GM12891 (cell line): ENCODE results near the gene FOXK1.

Experiments
- POLR2A ChIP-seq: IDR thresholded peaks from 2 replicates; pipeline ENCODE4 v1.6.1; 2011; ENCODE audit warnings: low read depth, low read length, control low read depth
- POLR2AphosphoS5 ChIP-seq: IDR thresholded peaks from 2 replicates; pipeline ENCODE4 v1.6.1; 2011; ENCODE audit warnings: low read depth, low read length, control low read depth
- POU2F2 ChIP-seq: IDR thresholded peaks from 2 replicates; pipeline ENCODE4 v1.6.1; 2011; ENCODE audit warnings: low read depth, mild to moderate bottlenecking, control low read depth, low read length, moderate library complexity

GRCh38 chr7:4764402-4765007 is 82.4 kb downstream of the FOXK1 start:
- TF ChIP-seq POLR2A: no peak; the same call in 1 of the 2 replicates
- no peak for TF ChIP-seq POLR2AphosphoS5
- no peak for TF ChIP-seq POU2F2
